Activated CD4-positive, CD25-positive, alpha-beta regulatory T cell treated with anti-CD3 and anti-CD28 coated beads, Interleukin-2, amount 50 U/mL, for 16 hours (primary cell): ENCODE data around the gene SPATS2L.

ENCODE experiments used
- DNase-seq: peaks from one replicate; pipeline ENCODE4 v3.0.0-alpha.2; 2020; ENCODE audit warnings: low read depth, low spot score

The SPATS2L gene

GRCh38 chr2:200348897-200349563, 42.5 kb downstream of the SPATS2L start:
- no peak for DNase-seq

GRCh38 chr2:200349868-200350267, 43.4 kb downstream of the SPATS2L start:
- DNase-seq = no peak

GRCh38 chr2:200350850-200351285, 44.4 kb downstream of the SPATS2L start:
- no peak for DNase-seq

- DNase-seq = no peak
Observed at GRCh38 chr2:200351815-200352214, 45.3 kb downstream of the SPATS2L start.

GRCh38 chr2:200352636-200353035, 46.1 kb downstream of the SPATS2L start:
- no peak for DNase-seq

GRCh38 chr2:200353120-200353519, 46.6 kb downstream of the SPATS2L start:
- no peak for DNase-seq

GRCh38 chr2:200353874-200354273, 47.4 kb downstream of the SPATS2L start:
- no peak for DNase-seq

- DNase-seq = no peak
Observed at GRCh38 chr2:200354833-200355751, 48.6 kb downstream of the SPATS2L start.

- DNase-seq = no peak
Observed at GRCh38 chr2:200356321-200356720, 49.8 kb downstream of the SPATS2L start.

GRCh38 chr2:200356857-200357384, 50.4 kb downstream of the SPATS2L start:
- DNase-seq = no peak

GRCh38 chr2:200357845-200358244, 51.4 kb downstream of the SPATS2L start:
- no peak for DNase-seq

- no peak for DNase-seq
Observed at GRCh38 chr2:200359552-200359951, 53.1 kb downstream of the SPATS2L start.

GRCh38 chr2:200360364-200360763, 53.9 kb downstream of the SPATS2L start:
- DNase-seq = no peak

GRCh38 chr2:200362202-200362917, 55.9 kb downstream of the SPATS2L start:
- DNase-seq = no peak

GRCh38 chr2:200363279-200363678, 56.8 kb downstream of the SPATS2L start:
- no peak for DNase-seq

- no peak for DNase-seq
Observed at GRCh38 chr2:200364142-200364541, 57.6 kb downstream of the SPATS2L start.

GRCh38 chr2:200364620-200365019, 58.1 kb downstream of the SPATS2L start:
- DNase-seq = no peak

GRCh38 chr2:200365209-200365608, 58.7 kb downstream of the SPATS2L start:
- DNase-seq = no peak

GRCh38 chr2:200367155-200367554, 60.7 kb downstream of the SPATS2L start:
- no peak for DNase-seq

GRCh38 chr2:200369886-200370285, 63.4 kb downstream of the SPATS2L start:
- DNase-seq = no peak

GRCh38 chr2:200373231-200373630, 66.7 kb downstream of the SPATS2L start:
- no peak for DNase-seq

GRCh38 chr2:200373973-200374416, 67.5 kb downstream of the SPATS2L start:
- no peak for DNase-seq
